ENCODE data around the gene BTBD9.

Gene BTBD9

DNA sequence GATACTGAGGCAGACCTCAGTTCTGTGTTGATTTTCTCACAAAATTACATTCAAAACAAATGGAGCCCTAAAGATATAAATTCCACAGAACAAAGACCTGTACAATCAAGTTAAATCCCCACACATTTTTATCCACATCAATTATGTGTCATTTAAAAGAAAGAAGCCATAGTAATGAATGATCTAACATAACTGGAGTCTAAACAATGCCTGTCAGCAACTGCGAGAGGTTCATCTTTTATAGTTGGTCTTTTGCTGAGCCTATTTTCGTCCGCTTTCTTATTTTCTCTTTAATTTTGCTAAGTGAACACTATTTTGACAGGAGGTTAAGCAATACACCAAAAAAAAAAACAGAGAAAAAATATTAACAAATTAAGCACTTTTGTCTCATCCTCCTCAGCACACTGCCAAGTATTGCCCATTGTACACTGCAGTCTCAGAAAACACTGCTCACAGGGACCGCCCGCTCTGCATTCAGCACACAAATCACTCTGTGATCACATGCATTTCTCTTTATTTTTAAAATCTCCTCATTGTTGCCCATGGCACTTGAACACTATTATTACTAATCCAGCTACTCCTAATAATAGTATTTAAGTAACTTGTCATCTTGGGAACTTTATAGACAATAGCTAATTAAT lies 140.8 kb downstream of the BTBD9 start:
- DNase-seq = peak in 31 of 42 donors; percentile 17 to 73 (median 40)
- intact Hi-C loops (cut with DNase I) = loop anchor here (10.0 kb wide), 2 partner anchors 714 to 794 kb away; no protein-coding TSS in a partner anchor

DNA sequence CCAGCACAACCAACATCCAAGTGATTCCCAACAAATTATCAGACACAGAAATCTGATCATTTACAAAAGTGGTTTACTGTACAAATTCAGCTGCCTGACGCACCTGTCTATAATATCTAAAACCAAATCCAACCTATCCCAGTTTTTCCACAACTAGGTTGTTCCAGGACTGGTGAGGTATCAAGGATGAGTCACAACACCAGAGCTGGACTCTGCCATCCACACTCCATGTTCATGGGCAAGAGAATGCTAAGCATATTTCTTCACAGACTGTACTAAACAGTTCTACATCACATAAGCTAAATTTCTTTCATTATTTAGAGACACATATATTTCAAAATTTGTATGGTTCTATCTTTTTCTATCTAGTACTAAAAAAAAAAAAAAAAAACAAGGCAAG lies 141.6 kb downstream of the BTBD9 start:
- no peak for DNase-seq
- intact Hi-C loops (cut with DNase I) = loop anchor here (10.0 kb wide), 2 partner anchors 713 to 793 kb away; no protein-coding TSS in a partner anchor

DNA sequence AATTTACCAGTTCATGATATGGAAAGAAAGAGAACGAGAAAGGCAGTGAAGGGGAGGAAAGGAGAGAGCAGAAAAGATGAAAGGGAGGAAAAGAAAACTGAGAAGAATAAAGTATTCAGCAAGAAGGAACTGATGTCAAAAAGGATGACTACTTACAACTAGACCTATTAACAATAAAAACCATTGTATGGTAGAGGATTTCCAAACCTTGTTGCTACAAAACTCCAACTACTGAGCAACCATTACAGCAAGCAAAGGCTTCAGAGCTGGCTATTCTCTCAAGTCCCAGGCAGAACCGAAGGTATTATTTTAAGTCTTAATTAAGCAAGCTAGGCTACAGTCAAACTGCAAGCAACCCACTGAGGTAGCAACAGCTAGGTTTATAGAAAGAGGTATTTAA lies 142.2 kb downstream of the BTBD9 start:
- intact Hi-C loops (cut with DNase I) = loop anchor here (10.0 kb wide), 2 partner anchors 713 to 793 kb away; no protein-coding TSS in a partner anchor
- DNase-seq = no peak

DNA sequence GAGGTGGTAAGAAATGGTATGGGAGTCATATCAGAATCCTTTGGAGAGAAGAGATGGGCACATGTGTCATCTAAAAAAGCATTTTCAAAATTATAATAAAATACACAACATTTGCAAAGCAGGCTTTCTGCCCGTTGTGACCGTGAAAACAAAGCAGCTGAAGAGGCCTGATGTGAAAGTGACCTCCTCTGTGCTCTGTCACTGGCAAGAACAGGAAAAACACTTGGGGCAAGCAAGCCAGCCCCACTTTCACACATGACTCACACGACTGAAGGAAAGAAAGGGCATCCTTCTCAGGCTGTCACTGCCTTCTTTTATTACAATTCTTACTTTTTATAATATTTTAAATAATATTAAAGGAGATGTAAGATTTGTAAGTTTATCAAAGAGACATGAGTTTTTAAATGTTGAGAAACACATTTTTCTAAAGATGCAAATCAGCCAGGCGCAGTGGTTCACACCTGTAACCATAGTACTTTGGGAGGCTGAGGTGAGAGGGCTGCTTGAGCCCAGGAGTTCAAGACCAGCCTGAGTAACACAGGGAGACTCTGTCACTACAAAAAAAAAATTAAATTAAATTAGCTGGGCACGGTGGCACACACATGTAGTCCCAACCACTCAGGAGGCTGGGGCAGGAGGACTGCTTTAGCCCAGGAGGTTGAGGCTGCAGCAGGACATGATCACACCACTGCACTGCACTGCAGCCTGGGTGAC lies 143.7 kb downstream of the BTBD9 start:
- peak in 21 of 42 donors; percentile 14 to 69 (median 33) for DNase-seq
- intact Hi-C loops (cut with DNase I) = loop anchor here (10.0 kb wide), 2 partner anchors 711 to 791 kb away; no protein-coding TSS in a partner anchor

DNA sequence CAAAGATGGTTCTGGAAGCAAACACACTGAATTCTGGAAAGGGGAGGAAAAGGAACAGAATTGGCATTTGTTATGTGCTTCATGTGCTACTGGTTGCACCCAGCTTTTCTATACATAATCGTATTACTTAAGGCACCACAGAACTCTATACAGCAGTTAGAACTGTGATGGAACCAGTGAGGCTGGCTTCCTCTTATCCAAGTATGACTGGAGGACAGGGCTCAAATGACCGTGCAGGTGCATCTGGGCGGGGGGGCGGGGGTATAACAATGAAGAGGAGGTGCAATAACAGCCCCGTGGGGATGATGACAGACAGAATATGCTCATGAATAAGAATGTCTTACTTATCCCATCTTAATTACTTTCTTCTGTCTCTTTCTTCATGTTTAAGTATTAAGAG lies 144.2 kb downstream of the BTBD9 start:
- DNase-seq = no peak
- intact Hi-C loops (cut with DNase I) = loop anchor here (10.0 kb wide), 2 partner anchors 711 to 791 kb away; no protein-coding TSS in a partner anchor

DNA sequence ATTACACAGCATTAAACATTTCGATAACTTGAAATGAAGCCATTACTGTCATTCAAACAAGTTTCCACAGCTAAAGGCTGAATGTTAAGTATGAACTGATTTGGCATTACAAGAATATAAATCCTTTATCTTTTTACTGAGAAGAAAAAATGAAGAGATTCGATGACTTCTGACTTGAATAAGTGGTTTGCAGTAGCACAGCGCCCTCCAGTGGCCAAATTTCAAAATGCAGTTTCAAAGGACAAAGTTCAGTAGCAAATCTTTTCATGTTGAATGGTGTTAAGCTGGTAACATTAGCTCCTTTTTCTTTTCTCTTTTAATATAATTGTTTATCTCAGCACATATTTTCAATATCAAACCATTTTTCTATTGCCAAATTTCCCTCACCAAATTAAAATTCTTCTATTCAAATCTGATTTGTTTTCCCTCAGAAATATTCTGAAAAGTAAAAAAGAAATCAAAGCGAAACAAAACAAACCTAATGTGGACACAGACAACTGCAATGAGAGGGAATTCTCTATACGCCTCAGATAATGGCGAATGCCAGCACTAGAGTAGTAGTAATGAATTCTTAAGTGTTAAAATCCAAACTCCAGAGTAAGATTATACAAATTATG lies 145.7 kb downstream of the BTBD9 start:
- intact Hi-C loops (cut with DNase I) = loop anchor here (10.0 kb wide), 2 partner anchors 709 to 789 kb away; no protein-coding TSS in a partner anchor

DNA sequence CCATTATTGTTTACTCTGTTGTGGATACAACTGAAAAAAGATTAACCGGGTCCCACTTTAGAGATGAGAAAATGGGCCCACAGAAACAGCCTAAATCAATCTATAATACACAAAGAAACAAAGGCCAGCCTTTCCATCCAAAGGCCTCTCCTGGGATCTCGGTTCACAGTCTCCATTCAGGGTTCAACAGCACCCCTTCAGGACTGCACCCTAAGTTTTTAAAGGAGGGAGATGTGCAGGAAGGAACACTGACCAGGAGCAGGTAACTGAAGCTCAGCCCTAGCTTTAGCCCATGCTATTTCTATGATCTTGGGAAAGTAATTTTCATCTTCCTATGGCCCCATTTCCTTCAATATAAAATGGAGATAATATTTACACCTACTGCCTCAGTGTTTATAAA lies 147.7 kb downstream of the BTBD9 start:
- no peak for DNase-seq
- intact Hi-C loops (cut with DNase I) = loop anchor here (10.0 kb wide), 2 partner anchors 707 to 787 kb away; no protein-coding TSS in a partner anchor

More for the DNA sequence above, 145.7 kb downstream of the BTBD9 start:
- DNase-seq = peak; percentile 23 to 97 (median 88)

DNA sequence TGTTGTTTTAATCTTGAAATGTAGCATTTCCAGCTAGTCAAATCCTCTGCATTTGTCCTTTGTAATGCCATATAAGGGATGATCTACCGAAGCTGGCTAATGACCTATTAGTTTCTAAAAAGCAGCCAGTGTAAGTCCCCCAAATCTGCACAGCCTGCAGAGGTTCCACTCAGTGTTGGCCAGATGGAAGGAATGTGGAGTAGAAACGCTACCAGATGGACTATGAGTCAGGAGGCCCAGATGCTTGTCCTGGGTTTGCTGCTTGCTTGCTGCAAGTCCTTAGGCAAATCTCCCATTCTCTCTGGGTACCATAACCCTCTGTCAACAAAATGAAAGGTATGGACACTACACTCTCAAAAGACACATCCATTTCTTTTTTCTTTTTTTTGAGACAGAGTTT lies 149.8 kb downstream of the BTBD9 start:
- DNase-seq = no peak
- intact Hi-C loops (cut with DNase I) = loop anchor here (10.0 kb wide), 2 partner anchors 705 to 785 kb away; no protein-coding TSS in a partner anchor

DNA sequence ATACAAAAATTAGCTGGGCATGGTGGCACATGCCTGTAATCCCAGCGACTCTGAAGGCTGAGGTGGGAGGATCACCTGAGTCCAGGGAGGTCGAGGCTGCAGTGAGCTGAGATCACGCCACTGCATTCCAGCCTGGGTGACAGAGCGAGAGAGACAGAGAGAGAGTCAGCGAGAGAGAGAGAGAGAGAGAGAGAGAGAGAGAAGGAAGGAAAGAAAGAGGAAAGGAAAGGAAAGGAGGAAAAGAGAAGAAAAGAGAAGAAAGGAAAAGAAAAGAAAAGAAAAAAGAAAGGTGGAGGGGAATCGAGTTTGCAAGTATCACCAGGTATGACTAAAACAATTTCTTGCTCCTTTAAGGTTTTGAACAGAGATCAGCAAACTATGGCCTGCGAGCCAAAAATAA lies 152.3 kb downstream of the BTBD9 start:
- intact Hi-C loops (cut with DNase I) = no loop called here
- no peak for DNase-seq

DNA sequence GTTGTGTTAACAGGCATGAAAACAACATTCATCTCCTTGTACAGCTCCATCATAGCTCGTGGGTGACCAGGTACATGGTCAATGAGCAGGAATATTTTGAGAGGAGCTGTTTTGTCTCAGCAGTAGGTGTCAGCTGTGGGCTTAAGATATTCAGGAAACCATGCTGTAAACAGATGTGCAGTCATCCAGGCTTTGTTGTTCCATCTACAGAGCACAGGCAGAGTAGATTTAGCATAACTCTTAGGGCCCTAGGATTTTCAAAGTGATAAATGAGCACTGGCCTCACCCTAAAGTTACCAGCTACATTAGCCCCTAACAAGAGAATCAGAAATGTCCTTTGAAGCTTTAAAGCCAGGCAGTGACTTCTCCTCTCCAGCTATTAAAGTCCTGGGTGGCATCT lies 154.2 kb downstream of the BTBD9 start:
- DNase-seq = no peak
- intact Hi-C loops (cut with DNase I) = no loop called here

DNA sequence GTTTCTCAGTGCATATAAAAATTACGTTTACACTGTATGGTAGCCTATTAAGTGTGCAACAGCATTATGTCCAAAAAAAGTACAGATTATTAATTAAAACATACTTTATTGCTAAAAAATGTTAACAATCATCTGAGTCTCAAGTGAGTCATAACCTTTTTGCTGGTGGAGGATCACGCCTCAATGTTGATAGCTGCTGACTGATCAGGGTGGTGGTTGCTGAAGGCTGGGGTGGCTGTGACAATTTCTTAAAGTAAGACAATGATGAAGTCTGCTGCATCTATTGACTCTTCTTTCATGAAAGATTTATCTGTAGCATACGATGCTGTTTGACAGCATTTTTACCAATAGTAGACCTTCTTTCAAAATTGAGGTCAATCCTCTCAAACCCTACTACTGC lies 155.1 kb downstream of the BTBD9 start:
- DNase-seq = peak in 16 of 42 donors; percentile 13 to 62 (median 42)
- intact Hi-C loops (cut with DNase I) = no loop called here

DNA sequence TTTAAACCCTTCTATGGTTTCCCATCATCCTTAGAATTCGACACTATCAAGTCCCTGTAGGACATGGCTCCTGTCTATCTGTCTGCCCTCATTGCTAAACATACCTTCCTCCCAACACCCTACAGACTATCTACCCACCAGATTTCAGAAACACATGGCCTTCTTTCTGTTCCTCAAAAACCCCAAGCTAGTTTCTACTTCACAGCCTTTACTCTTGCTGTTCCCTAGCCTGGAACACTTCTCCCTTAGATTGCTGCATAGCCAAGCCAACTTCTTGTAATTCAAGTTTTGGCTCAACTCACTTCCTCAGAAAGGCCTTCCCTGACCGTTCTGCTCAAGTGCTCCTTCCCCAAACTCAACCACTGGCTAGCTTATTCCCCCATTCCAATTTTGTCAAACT lies 156.2 kb downstream of the BTBD9 start:
- no peak for DNase-seq
- intact Hi-C loops (cut with DNase I) = no loop called here

DNA sequence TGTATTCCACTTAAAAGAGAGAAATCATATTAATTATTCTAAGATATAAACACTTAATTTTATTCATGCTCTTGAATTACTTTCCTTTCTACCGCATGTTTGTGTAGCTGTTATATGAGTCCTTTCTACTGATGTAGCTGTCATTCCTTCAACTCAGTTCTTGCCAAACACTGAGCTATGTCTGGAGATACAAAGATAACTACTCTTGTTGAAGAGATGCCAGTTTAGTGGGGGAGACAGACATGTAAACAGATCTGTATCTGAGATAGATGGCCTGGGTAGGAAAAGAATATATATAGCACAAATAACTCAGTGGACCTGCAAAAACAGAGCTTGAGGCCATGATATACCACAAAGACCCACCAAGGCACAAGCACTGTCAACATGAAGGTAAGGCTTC lies 157.3 kb downstream of the BTBD9 start:
- intact Hi-C loops (cut with DNase I) = no loop called here

DNA sequence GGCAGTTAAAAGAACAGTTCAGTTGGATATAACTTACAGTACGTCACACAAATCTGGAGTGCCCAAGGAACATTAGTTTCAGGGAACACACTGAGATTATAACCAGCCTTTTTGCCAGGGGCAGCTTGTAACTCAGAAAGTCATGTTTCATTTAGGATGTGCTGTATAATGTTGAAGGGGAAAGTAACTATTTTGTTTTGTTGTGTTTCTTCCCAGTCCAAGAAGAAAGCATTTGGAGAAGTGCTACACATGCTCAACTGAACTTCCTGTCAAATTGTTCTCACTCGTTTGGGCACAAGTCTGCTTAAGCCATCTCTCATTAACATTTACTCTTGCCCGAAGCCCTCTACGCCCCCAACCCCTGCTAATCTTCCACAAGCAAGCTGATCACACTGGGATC lies 157.9 kb downstream of the BTBD9 start:
- DNase-seq = no peak
- intact Hi-C loops (cut with DNase I) = no loop called here

More for the DNA sequence above, 157.3 kb downstream of the BTBD9 start:
- DNase-seq = no peak

DNA sequence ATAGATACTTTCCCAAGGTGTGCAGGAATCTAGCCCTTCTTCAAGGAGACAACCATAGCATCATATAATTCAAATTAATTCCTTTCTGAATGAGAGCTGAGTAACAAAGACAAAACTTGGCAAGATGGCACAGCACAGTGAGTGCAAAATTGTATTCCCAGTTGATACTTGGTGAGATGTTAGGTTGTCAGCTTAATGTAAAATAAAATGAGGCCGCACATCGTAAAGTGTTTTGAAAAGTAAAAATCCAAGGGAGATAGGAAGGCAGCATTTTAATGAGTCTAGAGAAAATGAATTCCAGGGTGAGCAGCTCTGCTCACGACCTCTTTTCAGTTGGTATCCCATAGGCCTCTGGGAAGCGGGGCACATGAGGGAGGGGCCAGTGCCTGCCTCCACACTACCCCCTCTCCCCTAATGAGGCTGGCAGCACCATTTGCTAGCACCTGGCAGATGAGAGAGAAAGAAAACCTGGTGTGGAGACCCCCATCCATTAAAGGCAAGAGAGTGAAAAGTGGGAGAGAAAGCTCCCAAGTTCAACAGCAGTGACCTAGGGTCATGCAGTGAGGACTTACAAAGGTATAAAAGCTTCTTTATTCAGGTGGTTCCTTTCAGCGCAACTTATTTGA lies 158.4 kb downstream of the BTBD9 start:
- intact Hi-C loops (cut with DNase I) = no loop called here
- no peak for DNase-seq

DNA sequence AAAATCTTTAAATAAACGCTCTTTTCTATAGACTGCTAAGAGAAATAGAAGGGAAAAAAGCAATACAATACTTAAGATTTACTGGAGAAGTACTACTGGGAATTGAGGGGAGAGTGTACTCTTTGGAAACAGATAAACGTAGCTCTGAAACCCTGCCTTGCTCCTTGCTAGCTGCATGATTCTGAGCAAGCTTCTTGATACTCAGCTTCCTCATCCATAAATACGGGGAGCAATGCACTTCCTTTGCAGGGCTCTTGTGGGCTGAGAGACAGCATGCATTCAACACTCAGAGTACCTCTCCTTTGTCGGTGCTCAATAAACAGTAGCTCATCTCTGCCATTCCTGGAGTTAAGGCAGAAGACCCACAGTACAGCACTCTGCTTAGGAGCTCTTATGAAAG lies 159.7 kb downstream of the BTBD9 start:
- intact Hi-C loops (cut with DNase I) = no loop called here
- no peak for DNase-seq

DNA sequence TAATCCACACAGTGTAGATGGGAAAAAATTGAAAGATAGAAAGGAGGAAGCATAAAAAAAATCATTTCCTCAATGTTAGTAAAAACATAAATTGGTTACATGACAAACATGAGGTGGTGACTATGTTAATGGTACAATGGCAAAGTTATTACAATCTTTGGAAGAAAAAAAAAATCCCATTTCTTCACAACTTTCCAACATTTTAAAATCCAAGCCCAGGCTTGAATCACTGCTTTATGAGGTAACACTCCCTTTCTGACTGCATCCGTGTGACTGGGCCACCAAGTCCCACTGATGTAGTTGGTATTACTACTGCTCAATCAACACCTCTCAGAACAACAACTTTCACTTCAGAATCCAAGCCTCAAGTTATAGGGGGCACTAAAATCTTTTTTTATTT lies 160.4 kb downstream of the BTBD9 start:
- intact Hi-C loops (cut with DNase I) = no loop called here
- DNase-seq = no peak

DNA sequence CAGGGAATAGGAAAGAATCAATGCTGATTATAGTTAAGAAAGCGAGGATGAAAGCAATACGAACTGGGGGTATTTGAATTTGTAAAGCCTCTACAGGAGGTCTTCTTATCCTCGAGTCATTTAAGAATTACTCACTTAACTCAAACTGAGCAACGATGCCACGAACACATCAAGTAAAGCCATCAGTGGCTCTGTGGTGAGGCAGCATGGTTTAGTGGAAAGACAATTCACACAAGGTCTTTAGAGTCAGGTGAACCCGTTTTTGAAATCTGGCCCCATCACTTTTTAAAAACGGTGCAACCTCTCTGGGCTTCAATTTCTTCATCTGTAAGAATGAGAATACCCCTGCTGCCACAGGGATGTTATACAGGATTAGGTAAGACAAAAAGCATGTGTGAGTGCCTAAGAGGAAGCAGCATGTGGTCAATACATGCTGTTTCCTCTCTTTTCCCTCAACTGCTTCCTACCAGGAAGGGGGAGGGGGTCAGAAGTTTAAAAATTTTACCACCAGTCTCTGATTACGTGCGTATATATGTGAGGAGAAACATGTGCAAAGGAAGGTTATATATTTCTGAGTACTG lies 162.0 kb downstream of the BTBD9 start:
- no peak for DNase-seq
- intact Hi-C loops (cut with DNase I) = no loop called here

DNA sequence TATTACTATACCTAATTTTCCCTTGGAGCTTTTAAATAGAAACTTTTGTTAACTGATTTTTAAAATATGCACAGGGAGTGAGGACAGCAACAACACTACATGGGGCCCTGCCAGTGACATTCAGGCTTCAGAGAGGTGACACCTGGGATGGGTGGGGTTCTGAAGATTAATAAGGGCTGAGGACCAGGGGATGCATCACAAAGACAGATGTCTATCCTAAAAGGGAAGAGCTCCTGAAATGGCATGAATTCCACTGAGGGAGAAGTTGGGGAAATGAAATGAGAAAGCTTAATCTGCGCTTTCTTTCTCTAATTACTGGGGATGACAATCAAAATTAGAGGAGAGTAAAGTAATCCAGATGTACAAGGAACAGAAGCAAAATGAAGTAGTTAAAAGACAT lies 162.8 kb downstream of the BTBD9 start:
- no peak for DNase-seq
- intact Hi-C loops (cut with DNase I) = no loop called here
